ENCODE data around the gene ATP11A.

Gene ATP11A

GRCh38 chr13:112718318-112718717 is 28.5 kb downstream of the ATP11A start:
- TF ChIP-seq ZNF184 (tag by site-specific recombination; IDR thresholded peaks at IDR 0.05) (no peak), ELK4 (IDR thresholded peaks at IDR 0.05; ENCODE audit: borderline replicate concordance, low read depth, low read length) (no peak), PRDM4 (tag by site-specific recombination; IDR thresholded peaks at IDR 0.05) (no peak), ZNF132 (tag by site-specific recombination; IDR thresholded peaks at IDR 0.05; ENCODE audit: borderline replicate concordance) (no peak), ZNF2 (tag by site-specific recombination; IDR thresholded peaks at IDR 0.05) (no peak), MYNN (tag by site-specific recombination; IDR thresholded peaks at IDR 0.05; ENCODE audit: borderline replicate concordance) (no peak), OVOL3 (tag by site-specific recombination; IDR thresholded peaks at IDR 0.05) (no peak), ZNF24 (tag by site-specific recombination; IDR thresholded peaks at IDR 0.05) (no peak), ZNF514 (tag by site-specific recombination; IDR thresholded peaks at IDR 0.05) (no peak)
- CTCF ChIA-PET: no interaction called here

GRCh38 chr13:112719016-112719415 is 29.2 kb downstream of the ATP11A start:
- TF ChIP-seq ZNF660 (tag by site-specific recombination; IDR thresholded peaks at IDR 0.05) (no peak), ZBTB11 (tag by site-specific recombination; conservative IDR thresholded peaks at IDR 0.05; ENCODE audit: low read depth) (no peak)
- ChIA-PET POLR2A (no interaction called here), CTCF (no interaction called here)
- Histone ChIP-seq H3K36me3 (ENCODE audit: control insufficient read depth in 2 of 2, insufficient read depth in 1 of 2, low read length in 2 of 2) (no peaks in the 10 kb centered on the region), H3K4me3 (ENCODE audit: low read depth, low read length) (no peak overlapping the region), H3K4me1 (ENCODE audit: control insufficient read depth, insufficient read depth, low read length) (peaks cover 7% of the 10 kb centered on the region), H3K27ac (ENCODE audit: extremely low read depth, low read depth, low read length) (no peak overlapping the region), H3K9me3 (ENCODE audit: control insufficient read depth, insufficient read depth, low read depth, low read length) (no peaks in the 10 kb centered on the region)

More at GRCh38 chr13:112718318-112718717, 28.5 kb downstream of the ATP11A start:
- no peaks in the 10 kb centered on the region for H3K9me3 ChIP-seq (ENCODE audit: control insufficient read depth, insufficient read depth, low read depth, low read length)
- peaks cover 7% of the 10 kb centered on the region for H3K4me1 ChIP-seq (ENCODE audit: control insufficient read depth, insufficient read depth, low read length)
- H3K27ac ChIP-seq (ENCODE audit: extremely low read depth, low read depth, low read length): no peak overlapping the region
- H3K4me3 ChIP-seq (ENCODE audit: low read depth, low read length): no peak overlapping the region
- H3K36me3 ChIP-seq (ENCODE audit: control insufficient read depth in 2 of 2, insufficient read depth in 1 of 2, low read length in 2 of 2): no peaks in the 10 kb centered on the region
- POLR2A ChIA-PET: interaction anchor here (0.6 to 0.7 kb wide), 2 partner anchors 24 to 1056 kb away, joined by 3 to 4 read pairs; no protein-coding TSS in a partner anchor

- H3K4me1 ChIP-seq (ENCODE audit: control insufficient read depth, insufficient read depth, low read length): peaks cover 7% of the 10 kb centered on the region
- no peak overlapping the region for H3K27ac ChIP-seq (ENCODE audit: extremely low read depth, low read depth, low read length)
- ChIA-PET POLR2A (no interaction called here), CTCF (no interaction called here)
- no peaks in the 10 kb centered on the region for H3K9me3 ChIP-seq (ENCODE audit: control insufficient read depth, insufficient read depth, low read depth, low read length)
- no peaks in the 10 kb centered on the region for H3K36me3 ChIP-seq (ENCODE audit: control insufficient read depth in 2 of 2, insufficient read depth in 1 of 2, low read length in 2 of 2)
- H3K4me3 ChIP-seq (ENCODE audit: low read depth, low read length): no peak overlapping the region
- TF ChIP-seq YY2 (tag by site-specific recombination; IDR thresholded peaks at IDR 0.05): no peak
- TF ChIP-seq KLF1 (tag by site-specific recombination; IDR thresholded peaks at IDR 0.05): no peak
- no peak for TF ChIP-seq ZNF654 (tag by site-specific recombination; IDR thresholded peaks at IDR 0.05; ENCODE audit: low read depth)
- TF ChIP-seq PRDM10 (tag by site-specific recombination; IDR thresholded peaks at IDR 0.05): no peak
- TF ChIP-seq ZNF561 (tag by site-specific recombination; IDR thresholded peaks at IDR 0.05; ENCODE audit: borderline replicate concordance): no peak
- no peak for TF ChIP-seq ZNF155 (tag by site-specific recombination; IDR thresholded peaks at IDR 0.05)
- no peak for TF ChIP-seq SETDB1 (IDR thresholded peaks at IDR 0.05; ENCODE audit: insufficient read length, low read length)
- no peak for TF ChIP-seq ZBTB44 (tag by site-specific recombination; IDR thresholded peaks at IDR 0.05)
Observed at GRCh38 chr13:112719556-112719955, 29.7 kb downstream of the ATP11A start.

Measured in HEK293 (cell line).